NT2/D1 (cell line): ENCODE measurements around the gene ZNF831.

Experiments used
- YY1 ChIP-seq: IDR thresholded peaks from 2 replicates; pipeline ENCODE4 v1.6.1; 2011; ENCODE audit not compliant: insufficient read length, insufficient read depth
- ZNF274 ChIP-seq: IDR thresholded peaks from 2 replicates; pipeline ENCODE4 v1.6.1; 2011; ENCODE audit warnings: mild to moderate bottlenecking, low read depth, low read length

DNA sequence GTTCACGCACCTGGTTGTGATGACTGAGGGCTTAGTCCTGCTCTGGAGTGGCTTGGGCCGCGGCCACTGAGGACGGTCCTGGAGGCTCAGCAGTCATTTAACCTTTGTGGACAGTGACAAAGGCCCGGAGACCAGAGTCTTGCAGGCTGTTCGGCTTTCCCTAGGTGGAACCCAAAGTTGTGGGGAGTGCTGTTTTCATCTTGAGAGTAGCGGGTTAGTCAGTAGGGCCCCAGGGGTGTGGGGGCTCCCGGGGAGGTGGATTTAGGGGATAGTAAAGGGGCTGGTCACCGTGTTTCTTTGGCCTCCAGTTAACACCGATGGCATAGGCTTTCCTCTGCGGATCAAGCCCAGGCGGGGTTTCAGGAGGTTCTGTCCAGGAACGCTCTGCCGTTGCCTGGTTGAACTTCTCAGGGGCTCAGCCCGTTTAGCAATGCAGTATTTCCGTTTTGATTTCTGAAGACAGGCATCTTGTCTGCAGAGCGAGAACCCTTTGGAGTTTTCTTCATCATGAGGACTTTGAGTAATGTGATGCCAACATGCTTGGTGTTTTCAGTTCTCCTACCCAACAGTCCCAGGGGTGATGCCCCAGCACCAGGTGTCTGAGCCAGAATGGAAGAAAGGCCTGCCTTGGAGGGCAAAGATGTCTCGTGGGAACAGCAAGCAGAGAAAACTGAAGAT, 31.8 kb downstream of the ZNF831 start:
- TF ChIP-seq ZNF274 (no peak), YY1 (no peak)
